ENCODE results near the gene BCKDHB. TPM values are rescaled to one million over a fixed set of nuclear protein-coding genes. Genes with fewer than 3 reads are reported as not detected.

BCKDHB gene
- total and polyA plus RNA-seq, 2 of the 4 experiments (the other 2 are of a cell fraction): 11.2 to 11.8 TPM

- H3K4me3 ChIP-seq (ENCODE audit: insufficient read depth, low read depth, low read length): no peak overlapping the region
- in situ Hi-C loops (cut with MboI; ENCODE audit: low sequenced_read_pairs): no loop called here
- H3K56ac ChIP-seq (ENCODE audit: extremely low read depth, insufficient read depth, low read length): no peak overlapping the region
- peak overlapping the region; percentile 33; the same call in 1 of the 3 replicates for H2BK15ac ChIP-seq (ENCODE audit: low read depth, low read length)
- peaks cover 5% of the 10 kb centered on the region for H3K9me1 ChIP-seq (ENCODE audit: insufficient read depth, low read length)
- peak overlapping the region; percentile 70 for H2BK5ac ChIP-seq (ENCODE audit: low read depth, low read length, poor library complexity, severe bottlenecking)
- H3K23ac ChIP-seq (ENCODE audit: low read depth, low read length): peak overlapping the region; percentile 91
- H3K14ac ChIP-seq (replicated peaks; ENCODE audit: low read depth, low read length): peak overlapping the region; percentile 90
- intact Hi-C loops (cut with micrococcal nuclease): no loop called here
- no peaks in the 10 kb centered on the region for H3K27me3 ChIP-seq (ENCODE audit: control insufficient read depth, insufficient read depth, low read length)
- peak overlapping the region; percentile 41; the same call in 1 of the 2 replicates for H3K4me2 ChIP-seq (ENCODE audit: low read depth, low read length)
- H3K27ac ChIP-seq (ENCODE audit: insufficient read depth, low read length): no peak overlapping the region
- H4K8ac ChIP-seq (ENCODE audit: low read depth in 2 of 2, low read length in 2 of 2): peak overlapping the region in 1 of 2 experiments; percentile 75; a peak in 2 of 4 replicates
- TF ChIP-seq RCOR1 (IDR thresholded peaks at IDR 0.05; ENCODE audit: insufficient replicate concordance, low read length) (no peak), MAFK (IDR thresholded peaks at IDR 0.05; ENCODE audit: low read depth, low read length) (no peak), BHLHE40 (IDR thresholded peaks at IDR 0.05; ENCODE audit: low read depth, low read length) (no peak), CEBPB (IDR thresholded peaks at IDR 0.05; ENCODE audit: low read depth, low read length) (peak; percentile 27; the same call in 1 of the 2 replicates), ELK1 (IDR thresholded peaks at IDR 0.05; ENCODE audit: borderline replicate concordance, low read depth, low read length) (no peak)
- POLR2A ChIA-PET (ENCODE audit: unreplicated experiment): no interaction called here
- no peaks in the 10 kb centered on the region for H3K9me3 ChIP-seq (ENCODE audit: control insufficient read depth, insufficient read depth, low read length)
- H3K79me1 ChIP-seq (ENCODE audit: low read depth in 1 of 2, low read length in 2 of 2): peaks cover 0 to 9% of the 10 kb centered on the region in 2 experiments; a peak in 2 of 4 replicates
- peak overlapping the region; percentile 70 for H2AFZ ChIP-seq (replicated peaks; ENCODE audit: low read length, poor library complexity)
- no peak for DNase-seq
- H2AK9ac ChIP-seq (replicated peaks; ENCODE audit: low read depth, low read length, poor library complexity): no peak overlapping the region
- BruUV-seq (replicated peaks): no TSS peak
- H3K36me3 ChIP-seq (ENCODE audit: control insufficient read depth, insufficient read depth, low read length): no peaks in the 10 kb centered on the region
- H2AK5ac ChIP-seq (ENCODE audit: low read depth, low read length): peak overlapping the region; percentile 88
- H3K18ac ChIP-seq (ENCODE audit: low read depth, low read length): peak overlapping the region; percentile 33; the same call in 1 of the 2 replicates
- WGBS, 2 experiments (ENCODE audit: extremely low coverage in 2 of 2, insufficient read length in 1 of 2): no CpG with 5 or more reads among the region's 4 CpGs
- H4K5ac ChIP-seq (ENCODE audit: low read depth, low read length): peak overlapping the region; percentile 70; the same call in 1 of the 2 replicates
- H2BK120ac ChIP-seq (ENCODE audit: low read depth, low read length): peak overlapping the region; percentile 95
- peak overlapping the region; percentile 83 for H2BK20ac ChIP-seq (ENCODE audit: low read depth, low read length)
- peaks cover 5% of the 10 kb centered on the region for H3K4me1 ChIP-seq (ENCODE audit: control insufficient read depth, insufficient read depth, low read length)
- peak overlapping the region; percentile 91 for H3K4ac ChIP-seq (ENCODE audit: low read depth, low read length)
- H3K9ac ChIP-seq (ENCODE audit: low read depth, low read length): no peak overlapping the region
- H4K20me1 ChIP-seq (ENCODE audit: insufficient read depth, low read length): no peaks in the 10 kb centered on the region
- H4K91ac ChIP-seq (ENCODE audit: insufficient read depth, low read depth, low read length): peak overlapping the region; percentile 84
- peak; percentile 10 for ATAC-seq (ENCODE audit: low read depth)
- CTCF ChIA-PET: interaction anchor here (0.6 to 1.4 kb wide), 5 partner anchors 8 to 850 kb away, joined by 3 to 5 read pairs (median 4); no protein-coding TSS in a partner anchor
- dilution Hi-C loops (cut with HindIII; ENCODE audit: low sequenced_read_pairs, unreplicated experiment): no loop called here
Observed at GRCh38 chr6:80181352-80182081, 75.0 kb downstream of the BCKDHB start.

Data from IMR-90 (cell line).